GM18505 (cell line): ENCODE measurements around the gene IPP.

ENCODE experiments used
- ATAC-seq: cut with Tn5 transposase; IDR thresholded peaks from one replicate; pipeline ENCODE4 v1.9.1; 2021; ENCODE audit not compliant: unreplicated experiment
- POLR2A ChIP-seq: IDR thresholded peaks from 4 replicates; pipeline ENCODE4 v1.6.1; 2011; ENCODE audit warnings: borderline replicate concordance; ENCODE audit not compliant: insufficient read depth, insufficient read length; ENCODE audit errors: extremely low read depth

The IPP gene

GRCh38 chr1:45667321-45668111 is 82.9 kb downstream of the IPP start:
- ATAC-seq, result no peak
- no peak for TF ChIP-seq POLR2A

- no peak for ATAC-seq
Measured at GRCh38 chr1:45666836-45667235, 83.6 kb downstream of the IPP start.

GRCh38 chr1:45660336-45660735 is 90.1 kb downstream of the IPP start:
- no peak for ATAC-seq
- no peak for TF ChIP-seq POLR2A

More at GRCh38 chr1:45666836-45667235, 83.6 kb downstream of the IPP start:
- no peak for TF ChIP-seq POLR2A

GRCh38 chr1:45659222-45659621 is 91.2 kb downstream of the IPP start:
- no peak for ATAC-seq
- TF ChIP-seq POLR2A, result no peak

- TF ChIP-seq POLR2A, result no peak
- no peak for ATAC-seq
Measured at GRCh38 chr1:45658171-45658570, 92.3 kb downstream of the IPP start.

- ATAC-seq, result no peak
- no peak for TF ChIP-seq POLR2A
Measured at GRCh38 chr1:45656573-45657226, 93.8 kb downstream of the IPP start.

- ATAC-seq, result no peak
- TF ChIP-seq POLR2A, result no peak
Measured at GRCh38 chr1:45654540-45655280, 95.7 kb downstream of the IPP start.
